Tongue (tissue), 2 donors: ENCODE results near the gene IL18RAP. TPM values are rescaled to one million over a fixed set of nuclear protein-coding genes. Genes with fewer than 3 reads are reported as not detected.

Experiments used
- DNase-seq: peaks from one replicate; pipeline ENCODE4 v3.0.0-alpha.2; 2015
- total RNA-seq: library from RNA; depleted of rRNA; stranded (reverse); fragments of >200 nt; gene quantifications from one replicate; pipeline ENCODE4 v1.2.3, GENCODE V29; 2014

Gene IL18RAP
- 0.31 TPM for total RNA-seq

- DNase-seq, result no peak
Observed at GRCh38 chr2:102422910-102423309, at the start of gene IL18RAP. IL18RAP (plus strand) TSS chr2:102423160; CDS start chr2:102423278, 118 bp downstream.

GRCh38 chr2:102376052-102376591 lies 46.8 kb upstream of the IL18RAP start:
- no peak for DNase-seq

GRCh38 chr2:102383722-102384121 lies 39.2 kb upstream of the IL18RAP start:
- no peak for DNase-seq

GRCh38 chr2:102385522-102385921 lies 37.4 kb upstream of the IL18RAP start:
- DNase-seq, result no peak

GRCh38 chr2:102386004-102386403 lies 37.0 kb upstream of the IL18RAP start:
- DNase-seq, result no peak

GRCh38 chr2:102386867-102387541 lies 36.0 kb upstream of the IL18RAP start:
- no peak for DNase-seq

- no peak for DNase-seq
Observed at GRCh38 chr2:102387763-102388546, 35.0 kb upstream of the IL18RAP start.

- DNase-seq, result no peak
Observed at GRCh38 chr2:102391565-102391964, 31.4 kb upstream of the IL18RAP start.

GRCh38 chr2:102392096-102392495 lies 30.9 kb upstream of the IL18RAP start:
- no peak for DNase-seq

- DNase-seq, result no peak
Observed at GRCh38 chr2:102392942-102393341, 30.0 kb upstream of the IL18RAP start.

GRCh38 chr2:102396012-102396411 lies 26.9 kb upstream of the IL18RAP start:
- no peak for DNase-seq

- no peak for DNase-seq
Observed at GRCh38 chr2:102397209-102397608, 25.8 kb upstream of the IL18RAP start.

- no peak for DNase-seq
Observed at GRCh38 chr2:102399499-102400141, 23.3 kb upstream of the IL18RAP start.

- no peak for DNase-seq
Observed at GRCh38 chr2:102401456-102401855, 21.5 kb upstream of the IL18RAP start.

GRCh38 chr2:102401865-102402264 lies 21.1 kb upstream of the IL18RAP start:
- no peak for DNase-seq

- DNase-seq, result no peak
Observed at GRCh38 chr2:102410952-102411351, 12.0 kb upstream of the IL18RAP start.

GRCh38 chr2:102412199-102412598 lies 10.8 kb upstream of the IL18RAP start:
- no peak for DNase-seq

- no peak for DNase-seq
Observed at GRCh38 chr2:102417946-102418345, 5.0 kb upstream of the IL18RAP start.

GRCh38 chr2:102418421-102418961 lies 4.5 kb upstream of the IL18RAP start:
- DNase-seq, result no peak

- no peak for DNase-seq
Observed at GRCh38 chr2:102420290-102420689, 2.7 kb upstream of the IL18RAP start.

- DNase-seq, result no peak
Observed at GRCh38 chr2:102421890-102422759, 835 bp upstream of the IL18RAP start.

- no peak for DNase-seq
Observed at GRCh38 chr2:102423368-102423767, 408 bp downstream of the IL18RAP start.
